ENCODE results near the gene ADH5. TPM values are rescaled to one million over a fixed set of nuclear protein-coding genes. Genes with fewer than 3 reads are reported as not detected.
"Not testable (repeated sequence)": the region's sequence is repeated elsewhere in the genome, so short reads cannot be mapped to it uniquely, and the experiment has no call there.

The ADH5 gene
- polyA plus RNA-seq (ENCODE audit: insufficient read depth in 1 of 5, insufficient read length in 5 of 5, low replicate concordance in 1 of 5) = 100 to 1,000 TPM; 238 to 308 (median 270) TPM
- long read RNA-seq, donor 1, transcript ADH5-201 (9 exons, 2,615 nt) = major isoform, 89 of 220 reads
- long read RNA-seq, donor 1, partial matches to known transcripts = 116 of 220 reads
- long read RNA-seq, donor 1, other reads (novel, unspliced or antisense) = 12 of 220 reads
- long read RNA-seq, donor 2, transcript ADH5-201 (9 exons, 2,615 nt) = major isoform, 43 of 152 reads
- long read RNA-seq, donor 2, partial matches to known transcripts = 108 of 152 reads
- long read RNA-seq, donor 2, other reads (novel, unspliced or antisense) = 0 of 152 reads
- long read RNA-seq, donor 3, transcript ADH5-201 (9 exons, 2,615 nt) = major isoform, 47 of 130 reads
- long read RNA-seq, donor 3, partial matches to known transcripts = 76 of 130 reads
- long read RNA-seq, donor 3, other reads (novel, unspliced or antisense) = 5 of 130 reads
- long read RNA-seq, donor 4, transcript ADH5-201 (9 exons, 2,615 nt) = major isoform, 26 of 113 reads
- long read RNA-seq, donor 4, partial matches to known transcripts = 82 of 113 reads
- long read RNA-seq, donor 4, other reads (novel, unspliced or antisense) = 0 of 113 reads
- long read RNA-seq, donor 5, transcript ADH5-201 (9 exons, 2,615 nt) = major isoform, 78 of 269 reads
- long read RNA-seq, donor 5, transcript ADH5-208 (6 exons, 1,909 nt) = minor isoform, 10 of 269 reads
- long read RNA-seq, donor 5, partial matches to known transcripts = 165 of 269 reads
- long read RNA-seq, donor 5, other reads (novel, unspliced or antisense) = 13 of 269 reads
- long read RNA-seq, donor 6, transcript ADH5-208 (6 exons, 1,909 nt) = minor isoform, 8 of 219 reads
- long read RNA-seq, donor 6, transcript ADH5-201 (9 exons, 2,615 nt) = major isoform, 72 of 219 reads
- long read RNA-seq, donor 6, partial matches to known transcripts = 134 of 219 reads
- long read RNA-seq, donor 6, other reads (novel, unspliced or antisense) = 5 of 219 reads
- long read RNA-seq, donor 7, transcript ADH5-201 (9 exons, 2,615 nt) = major isoform, 32 of 125 reads
- long read RNA-seq, donor 7, partial matches to known transcripts = 89 of 125 reads
- long read RNA-seq, donor 7, other reads (novel, unspliced or antisense) = 0 of 125 reads
- long read RNA-seq, donor 8, transcript ADH5-201 (9 exons, 2,615 nt) = major isoform, 21 of 72 reads
- long read RNA-seq, donor 8, partial matches to known transcripts = 43 of 72 reads
- long read RNA-seq, donor 8, other reads (novel, unspliced or antisense) = 0 of 72 reads

GRCh38 chr4:99088481-99089365 is at the start of gene ADH5:
ADH5 (minus strand) TSS chr4:99088788; CDS start chr4:99088700, 88 bp downstream.
- peak; percentile 83 to 88 for DNase-seq

- DNase-seq = no peak
Measured at GRCh38 chr4:99136329-99136728, 47.7 kb upstream of the ADH5 start.

- DNase-seq = no peak
Measured at GRCh38 chr4:99135541-99136162, 47.1 kb upstream of the ADH5 start.

- no peak for DNase-seq
Measured at GRCh38 chr4:99134586-99134985, 46.0 kb upstream of the ADH5 start.

GRCh38 chr4:99131378-99131777 is 42.8 kb upstream of the ADH5 start:
- no peak for DNase-seq

- no peak for DNase-seq
Measured at GRCh38 chr4:99126376-99126775, 37.8 kb upstream of the ADH5 start.

GRCh38 chr4:99121008-99121407 is 32.4 kb upstream of the ADH5 start:
- no peak for DNase-seq

- DNase-seq = no peak
Measured at GRCh38 chr4:99120501-99120900, 31.9 kb upstream of the ADH5 start.

- peak; percentile 11 to 18 for DNase-seq
Measured at GRCh38 chr4:99117876-99118693, 29.5 kb upstream of the ADH5 start.

- not testable (repeated sequence) for DNase-seq
Measured at GRCh38 chr4:99117122-99117841, 28.7 kb upstream of the ADH5 start.

- DNase-seq = not testable (repeated sequence)
Measured at GRCh38 chr4:99109286-99109685, 20.7 kb upstream of the ADH5 start.

- DNase-seq = no peak
Measured at GRCh38 chr4:99104153-99104552, 15.6 kb upstream of the ADH5 start.

- DNase-seq = no peak
Measured at GRCh38 chr4:99103166-99103565, 14.6 kb upstream of the ADH5 start.

GRCh38 chr4:99102634-99103033 is 14.0 kb upstream of the ADH5 start:
- DNase-seq = no peak

GRCh38 chr4:99100876-99101275 is 12.3 kb upstream of the ADH5 start:
- no peak for DNase-seq

GRCh38 chr4:99099814-99100213 is 11.2 kb upstream of the ADH5 start:
- DNase-seq = not testable (repeated sequence)

- no peak for DNase-seq
Measured at GRCh38 chr4:99099311-99099710, 10.7 kb upstream of the ADH5 start.

GRCh38 chr4:99091841-99092240 is 3.3 kb upstream of the ADH5 start:
- not testable (repeated sequence) for DNase-seq

GRCh38 chr4:99091216-99091575 is 2.6 kb upstream of the ADH5 start:
- peak; percentile 7 to 13 for DNase-seq
